ENCODE measurements around the gene HNRNPF. TPM values are rescaled to one million over a fixed set of nuclear protein-coding genes. Genes with fewer than 3 reads are reported as not detected.

Gene HNRNPF
- polyA plus RNA-seq, 2 of the 4 experiments (the other 2 are of a cell fraction), result 228 to 271 TPM

GRCh38 chr10:43353495-43354329, 55.3 kb downstream of the HNRNPF start:
- H3K27ac ChIP-seq, result peak overlapping the region; percentile 49 to 77
- POLR2A ChIA-PET, result interaction anchor here (0.6 kb wide), 1 partner anchor 43 kb away, joined by 3 read pairs; no protein-coding TSS in a partner anchor
- FAIRE-seq (no peak), ATAC-seq (peak in 1 of 2 experiments; percentile 54; a peak in 3 of 6 replicates), DNase-seq (ENCODE audit: low read depth in 1 of 2, low spot score in 1 of 2) (peak in 1 of 2 experiments; percentile 49)
- 2% methylated on average over 3 of the region's 3 CpGs for WGBS (ENCODE audit: missing lambda C conversion rate)
- no peaks in the 10 kb centered on the region for H3K9me3 ChIP-seq
- peaks cover 42% of the 10 kb centered on the region for H3K4me1 ChIP-seq
- peak overlapping the region; percentile 55 for H3K4me2 ChIP-seq
- no peak overlapping the region for H3K4me3 ChIP-seq
- CTCF ChIA-PET, result interaction anchor here (0.6 to 11.0 kb wide), 12 partner anchors 13 to 248 kb away, joined by 3 to 234 read pairs (median 4); no protein-coding TSS in a partner anchor
- TF ChIP-seq FOSB (CRISPR knock-in tag; IDR thresholded peaks at IDR 0.05), result no peak
- TF ChIP-seq MYC (IDR thresholded peaks at IDR 0.05; ENCODE audit: borderline replicate concordance, low read length), result no peak
- TF ChIP-seq RNF2 (IDR thresholded peaks at IDR 0.05; ENCODE audit: borderline replicate concordance, low read depth), result no peak
- no peak for TF ChIP-seq KDM5A (IDR thresholded peaks at IDR 0.05)
- TF ChIP-seq GATA3 (IDR thresholded peaks at IDR 0.05; ENCODE audit: borderline replicate concordance), result 0 out of 2 replicates have a peak, but pooled peaks have one; percentile 5
- TF ChIP-seq FOSL2 (IDR thresholded peaks at IDR 0.05), result 0 out of 2 replicates have a peak, but pooled peaks have one; percentile 19
- peak; percentile 52; the same call in 1 of the 2 replicates for TF ChIP-seq FOSL2 (CRISPR knock-in tag; IDR thresholded peaks at IDR 0.05)
- no peak for TF ChIP-seq RARB (CRISPR knock-in tag; IDR thresholded peaks at IDR 0.05)

DNA sequence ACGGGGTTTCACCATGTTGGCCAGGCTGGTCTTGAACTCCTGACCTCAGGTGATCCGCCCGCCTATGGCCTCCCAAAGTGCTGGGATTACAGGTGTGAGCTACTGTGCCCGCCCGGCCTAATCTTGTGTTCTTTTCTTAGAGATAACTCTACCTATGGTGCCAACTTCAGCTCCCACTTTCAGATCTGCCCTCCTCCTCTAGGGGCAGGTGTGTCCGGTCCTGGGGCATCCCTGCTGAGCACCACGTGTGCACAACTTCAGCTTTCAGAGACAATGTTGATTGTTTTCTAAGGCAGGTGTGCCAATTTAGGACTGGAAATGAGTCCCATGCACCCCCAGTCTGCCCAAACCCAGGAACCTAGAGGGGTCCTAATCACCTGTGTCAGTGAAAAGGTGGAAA, 56.0 kb downstream of the HNRNPF start:
- DNase-seq (ENCODE audit: low read depth in 1 of 2, low spot score in 1 of 2) (no peak), FAIRE-seq (no peak), ATAC-seq (no peak)
- CTCF ChIA-PET, result interaction anchor here (0.6 to 11.0 kb wide), 7 partner anchors 12 to 109 kb away, joined by 3 to 234 read pairs (median 4); no protein-coding TSS in a partner anchor
- no peak for TF ChIP-seq TFCP2L1 (CRISPR knock-in tag; IDR thresholded peaks at IDR 0.05)
- TF ChIP-seq TP53 (CRISPR knock-in tag; IDR thresholded peaks at IDR 0.05), result no peak
- TF ChIP-seq EHMT2 (IDR thresholded peaks at IDR 0.05; ENCODE audit: low read depth), result no peak
- TF ChIP-seq, protein P1, sequence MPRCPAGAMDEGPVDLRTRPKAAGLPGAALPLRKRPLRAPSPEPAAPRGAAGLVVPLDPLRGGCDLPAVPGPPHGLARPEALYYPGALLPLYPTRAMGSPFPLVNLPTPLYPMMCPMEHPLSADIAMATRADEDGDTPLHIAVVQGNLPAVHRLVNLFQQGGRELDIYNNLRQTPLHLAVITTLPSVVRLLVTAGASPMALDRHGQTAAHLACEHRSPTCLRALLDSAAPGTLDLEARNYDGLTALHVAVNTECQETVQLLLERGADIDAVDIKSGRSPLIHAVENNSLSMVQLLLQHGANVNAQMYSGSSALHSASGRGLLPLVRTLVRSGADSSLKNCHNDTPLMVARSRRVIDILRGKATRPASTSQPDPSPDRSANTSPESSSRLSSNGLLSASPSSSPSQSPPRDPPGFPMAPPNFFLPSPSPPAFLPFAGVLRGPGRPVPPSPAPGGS (IDR thresholded peaks at IDR 0.05), result no peak
- no peak for TF ChIP-seq HEYL (CRISPR knock-in tag; IDR thresholded peaks at IDR 0.05)
- no peak overlapping the region for H3K27ac ChIP-seq
- H3K9me3 ChIP-seq, result no peaks in the 10 kb centered on the region
- H3K4me1 ChIP-seq, result peaks cover 49% of the 10 kb centered on the region
- POLR2A ChIA-PET, result interaction anchor here (0.6 kb wide), 1 partner anchor 44 kb away, joined by 3 read pairs; no protein-coding TSS in a partner anchor
- H3K4me2 ChIP-seq, result peak overlapping the region; percentile 55; the same call in 1 of the 3 replicates
- 74% methylated on average over 7 of the region's 7 CpGs for WGBS (ENCODE audit: missing lambda C conversion rate)
- H3K4me3 ChIP-seq, result no peak overlapping the region

DNA sequence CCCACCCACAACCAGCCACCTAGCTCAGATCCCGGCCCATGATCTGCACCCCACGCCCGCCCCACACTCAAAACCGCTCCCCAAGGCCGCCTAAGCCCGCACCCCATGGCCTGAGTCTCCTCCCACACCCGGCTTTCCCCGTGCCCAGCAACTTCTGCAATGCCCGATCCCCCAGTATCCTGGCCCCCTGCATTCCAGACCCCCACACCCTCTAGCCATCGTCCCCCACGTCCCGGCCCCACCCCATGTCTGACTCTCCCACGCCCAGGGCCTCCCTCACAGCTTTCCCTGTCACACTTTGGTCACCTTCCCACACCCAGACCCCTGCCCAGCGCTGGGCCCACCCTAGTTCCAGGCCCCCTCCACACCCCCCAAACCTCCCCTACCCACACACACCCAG, 57.7 kb downstream of the HNRNPF start:
- no peak for DNase-seq (ENCODE audit: low read depth in 1 of 2, low spot score in 1 of 2)
- 96% methylated on average over 11 of the region's 14 CpGs for WGBS (ENCODE audit: missing lambda C conversion rate)
- no peak for ATAC-seq
- FAIRE-seq, result no peak
- POLR2A ChIA-PET, result no interaction called here
- Histone ChIP-seq H3K27ac (no peak overlapping the region), H3K4me1 (peaks cover 43% of the 10 kb centered on the region), H3K4me2 (no peak overlapping the region), H3K4me3 (no peak overlapping the region), H3K9me3 (no peaks in the 10 kb centered on the region)
- TF ChIP-seq ZSCAN20 (CRISPR knock-in tag; IDR thresholded peaks at IDR 0.05) (no peak), ELK1 (IDR thresholded peaks at IDR 0.05; ENCODE audit: low read depth, low read length) (no peak), CHD4 (IDR thresholded peaks at IDR 0.05; ENCODE audit: borderline replicate concordance) (no peak), POLR2A (IDR thresholded peaks at IDR 0.05; ENCODE audit: low read length) (no peak), KDM1A (IDR thresholded peaks at IDR 0.05; ENCODE audit: low read depth) (no peak), CHD2 (IDR thresholded peaks at IDR 0.05; ENCODE audit: low read length, partially characterized antibody) (no peak), NFE2L2 (conservative IDR thresholded peaks at IDR 0.05; ENCODE audit: low read length) (no peak), CTCF (IDR thresholded peaks at IDR 0.05) (no peak), MAZ (IDR thresholded peaks at IDR 0.05; ENCODE audit: borderline replicate concordance, low read depth, low read length) (no peak)
- TF ChIP-seq, protein P1 (IDR thresholded peaks at IDR 0.05), result no peak
- CTCF ChIA-PET, result interaction anchor here (1.1 to 11.0 kb wide), 4 partner anchors 34 to 110 kb away, joined by 3 to 234 read pairs (median 5); no protein-coding TSS in a partner anchor

Data from A549 (cell line).